HG02970 (cell line): Measurements from ENCODE around the gene CLNK.

Experiments used
- ATAC-seq: cut with Tn5 transposase; IDR thresholded peaks from one replicate; pipeline ENCODE4 v1.9.1; 2021; ENCODE audit warnings: mild to moderate bottlenecking, moderate library complexity, moderate number of reproducible peaks; ENCODE audit not compliant: unreplicated experiment, low FRiP score

The CLNK gene

GRCh38 chr4:10529291-10530136, 155.1 kb downstream of the CLNK start:
- no peak for ATAC-seq

GRCh38 chr4:10527438-10527837, 157.1 kb downstream of the CLNK start:
- ATAC-seq, result no peak

- no peak for ATAC-seq
Observed at GRCh38 chr4:10526429-10527222, 157.9 kb downstream of the CLNK start.

- no peak for ATAC-seq
Observed at GRCh38 chr4:10524196-10524833, 160.3 kb downstream of the CLNK start.

DNA sequence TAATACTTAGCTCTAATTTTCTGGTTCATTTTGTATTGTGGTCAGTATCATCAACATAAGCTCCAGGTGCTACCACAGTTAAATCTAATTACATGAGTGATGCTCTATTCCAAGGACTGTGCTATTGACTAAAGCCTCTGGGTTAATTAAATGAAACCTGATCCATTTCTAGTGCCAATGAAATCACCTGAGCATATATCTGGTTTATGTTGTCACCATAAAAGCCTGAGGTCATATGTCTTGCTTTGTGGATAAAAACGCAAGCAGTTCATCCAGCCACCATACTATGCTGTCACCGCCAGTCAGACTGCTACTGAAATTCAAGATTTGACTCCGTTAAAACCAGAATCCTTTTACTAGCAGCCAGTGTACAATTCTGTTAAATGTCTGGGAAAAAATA, 163.1 kb downstream of the CLNK start:
- ATAC-seq, result no peak

GRCh38 chr4:10509733-10510132, 174.8 kb downstream of the CLNK start:
- ATAC-seq, result no peak

DNA sequence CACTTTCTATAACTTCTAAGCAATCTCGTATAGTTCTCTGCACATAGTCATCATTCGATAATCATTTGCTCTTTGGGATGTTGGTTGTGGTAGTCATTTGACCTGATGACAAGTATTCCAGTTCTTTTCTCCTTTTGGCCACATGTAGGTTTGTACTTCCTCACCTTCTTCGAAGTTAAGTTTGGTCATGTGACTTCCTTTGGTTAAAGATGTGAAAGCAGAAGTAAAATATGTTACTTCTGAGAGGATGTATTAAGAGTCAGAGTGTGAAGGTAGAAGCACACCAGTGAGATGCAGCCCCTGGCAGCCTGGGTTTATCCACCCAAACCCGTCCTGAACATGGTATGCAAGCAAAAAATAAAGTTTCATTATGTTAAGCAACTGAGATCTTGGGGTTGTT, 178.5 kb downstream of the CLNK start:
- ATAC-seq, result no peak

- no peak for ATAC-seq
Observed at GRCh38 chr4:10504570-10505179, 179.9 kb downstream of the CLNK start.

DNA sequence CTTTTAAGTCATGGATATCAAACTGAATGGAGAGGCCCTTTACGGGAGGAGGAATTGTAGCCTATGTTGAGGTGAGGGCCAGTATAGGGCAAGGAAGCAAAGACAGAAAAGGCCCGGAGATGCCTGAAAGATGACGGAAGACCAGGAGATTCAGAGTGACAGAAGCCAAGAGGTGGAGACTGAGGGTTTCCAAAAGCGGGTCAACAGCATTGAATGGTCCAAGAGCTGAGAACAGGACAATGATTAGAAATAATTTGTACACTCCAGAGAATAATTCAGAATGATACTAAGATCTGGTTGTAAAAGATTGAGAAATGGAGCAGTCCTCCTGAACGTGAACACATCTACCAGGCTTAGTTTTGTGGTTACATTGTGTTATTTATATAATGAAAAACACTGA, 181.9 kb downstream of the CLNK start:
- no peak for ATAC-seq

DNA sequence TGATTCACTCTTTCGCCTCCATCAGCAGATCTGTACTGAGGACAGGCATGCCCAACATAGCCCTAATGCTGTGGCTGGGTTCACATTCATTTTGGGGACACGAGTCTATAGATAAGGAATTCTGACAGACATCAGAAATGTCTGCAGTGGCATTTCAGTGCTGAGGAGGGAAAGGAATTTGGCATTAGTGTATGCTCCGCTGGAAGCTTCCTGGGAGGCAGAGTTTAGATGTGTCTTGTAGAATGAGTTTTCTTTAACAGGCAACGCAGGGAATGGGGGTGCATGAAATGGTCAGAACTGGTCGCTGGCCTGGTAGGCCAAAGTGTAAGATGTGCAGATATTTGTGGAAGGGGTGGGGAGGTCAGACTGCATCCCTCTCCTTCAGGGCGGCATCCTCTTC, 183.8 kb downstream of the CLNK start:
- ATAC-seq, result no peak

- ATAC-seq, result no peak
Observed at GRCh38 chr4:10496200-10496599, 188.4 kb downstream of the CLNK start.

DNA sequence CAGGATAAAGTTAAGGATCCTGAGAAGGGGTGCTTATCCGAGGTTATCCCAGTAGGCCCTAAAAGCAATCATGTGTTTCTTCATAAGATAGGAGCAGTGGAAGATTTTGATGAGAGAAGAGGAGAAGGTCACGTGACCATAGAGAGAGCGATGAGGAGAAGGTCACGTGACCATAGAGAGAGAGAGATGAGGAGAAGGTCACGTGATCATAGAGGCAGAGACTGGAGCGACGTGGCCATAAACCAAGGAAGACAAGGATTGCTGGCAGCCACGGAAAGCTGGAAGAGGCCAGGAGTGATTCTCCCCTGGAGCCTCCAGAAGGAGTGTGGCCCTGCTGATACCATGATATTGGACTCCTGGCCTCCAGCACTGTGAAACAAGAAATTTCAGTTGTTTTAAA, 188.9 kb downstream of the CLNK start:
- no peak for ATAC-seq

- ATAC-seq, result no peak
Observed at GRCh38 chr4:10492464-10492863, 192.1 kb downstream of the CLNK start.

- ATAC-seq, result no peak
Observed at GRCh38 chr4:10491401-10491800, 193.2 kb downstream of the CLNK start.

DNA sequence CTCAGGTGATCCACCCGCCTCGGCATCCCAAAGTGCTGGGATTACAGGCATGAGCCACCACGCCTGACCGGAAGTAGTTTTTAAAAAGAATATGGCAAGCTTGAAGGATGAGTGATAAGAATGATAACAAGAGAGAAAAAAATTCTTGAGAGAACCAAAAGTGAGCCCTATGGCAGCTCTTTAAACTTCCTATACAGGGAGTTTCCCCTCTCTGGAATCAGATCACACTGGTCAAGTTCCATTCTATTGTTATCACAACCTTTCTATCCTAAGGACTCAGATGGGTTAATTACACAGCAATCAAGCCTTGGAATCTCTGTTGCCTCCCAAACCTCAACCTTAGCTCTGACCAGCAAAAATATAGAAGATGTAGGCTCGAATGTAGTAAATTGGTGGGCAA, 193.6 kb downstream of the CLNK start:
- ATAC-seq, result no peak

DNA sequence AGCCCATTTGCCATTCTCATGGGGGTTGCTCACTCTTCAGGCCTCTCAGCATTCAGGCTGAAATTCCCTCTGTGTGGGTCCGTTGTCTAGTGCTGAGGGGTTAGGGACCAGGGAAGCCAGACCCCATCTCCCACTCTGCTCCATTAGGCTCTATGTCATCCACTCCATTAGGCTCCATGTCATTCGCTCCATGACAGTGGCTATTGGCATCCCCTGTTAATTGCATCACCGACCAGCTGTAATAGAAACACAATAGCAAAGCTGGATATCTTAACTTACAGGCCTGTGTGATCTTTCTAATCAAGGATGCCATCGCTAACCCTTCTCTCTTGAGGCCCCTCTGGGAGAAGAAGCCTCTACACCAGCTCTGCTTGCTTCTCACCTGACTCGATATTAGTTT, 201.7 kb downstream of the CLNK start:
- ATAC-seq, result no peak

DNA sequence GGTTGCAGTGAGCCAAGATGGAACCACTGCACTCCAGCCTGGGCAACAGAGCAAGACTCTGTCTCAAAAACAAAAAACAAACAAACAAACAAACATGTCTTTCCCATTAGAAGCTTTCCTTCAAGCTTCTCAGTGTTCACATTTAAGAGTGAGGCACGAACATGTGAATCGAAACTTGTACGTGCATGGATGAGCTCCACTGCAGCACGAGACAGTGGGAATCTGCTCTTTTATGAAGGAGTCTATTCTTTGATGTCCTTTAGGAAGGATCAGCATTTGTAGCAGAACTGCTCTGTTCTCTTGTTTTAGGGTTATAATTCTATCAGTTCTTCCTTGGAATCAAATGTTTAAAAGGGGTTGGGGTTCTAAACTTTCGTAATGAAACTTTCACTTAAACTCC, 204.0 kb downstream of the CLNK start:
- ATAC-seq, result no peak

DNA sequence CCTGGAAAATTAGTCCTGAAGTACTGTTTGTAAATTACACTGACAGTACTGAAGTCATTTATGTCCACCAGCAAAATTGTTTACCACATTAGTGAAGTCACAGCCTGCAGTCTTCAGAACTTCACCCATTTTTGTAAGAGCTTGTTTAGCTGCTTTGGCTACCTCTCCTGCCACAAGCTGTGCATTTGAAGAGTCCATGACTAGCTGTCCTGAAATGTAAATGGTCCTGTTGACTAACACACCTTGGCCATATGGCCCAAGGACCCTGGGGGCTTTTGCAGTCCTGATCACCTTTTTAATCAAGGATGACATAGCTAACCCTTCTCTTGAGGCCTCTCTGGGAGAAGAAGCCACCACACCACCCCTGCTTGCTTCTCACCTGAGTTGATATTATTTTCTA, 205.9 kb downstream of the CLNK start:
- ATAC-seq, result no peak

DNA sequence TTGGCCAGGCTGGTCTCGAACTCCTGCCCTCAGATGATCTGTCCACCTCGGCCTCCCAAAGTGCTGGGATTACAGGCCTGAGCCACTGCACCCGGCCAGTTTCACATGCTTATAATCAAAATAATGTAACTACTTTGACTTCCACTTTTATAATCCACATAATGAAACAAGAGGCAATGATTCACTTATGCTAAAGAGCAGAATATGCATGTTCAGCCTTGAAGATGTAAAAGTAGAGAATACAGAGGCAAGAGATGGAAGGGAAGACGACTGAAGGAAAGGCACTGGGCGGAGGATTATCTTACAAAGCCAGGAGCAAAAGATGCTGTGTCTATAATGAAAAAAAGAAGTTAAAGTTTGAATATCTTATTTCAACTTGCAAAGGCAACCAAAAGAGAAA, 214.1 kb downstream of the CLNK start:
- ATAC-seq, result no peak

GRCh38 chr4:10466161-10466560, 218.4 kb downstream of the CLNK start:
- no peak for ATAC-seq

DNA sequence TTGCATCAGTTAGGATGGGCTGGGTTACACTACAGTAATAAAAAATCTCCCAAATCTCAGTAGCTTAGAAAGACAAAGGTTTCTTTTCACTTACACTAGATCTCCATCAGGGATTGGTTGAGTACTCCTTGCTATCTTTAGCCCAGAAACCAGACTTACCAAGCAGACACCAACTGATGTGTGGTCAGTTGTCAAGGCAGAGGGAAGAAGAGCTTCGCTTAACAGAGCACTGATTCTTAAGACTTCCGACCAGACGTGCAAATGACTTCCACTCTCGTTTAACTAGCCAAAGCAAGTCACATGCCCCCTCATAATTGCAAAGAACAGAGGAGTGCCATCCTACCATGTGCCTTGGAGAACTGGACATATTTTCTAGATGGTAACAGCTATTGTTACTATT, 221.7 kb downstream of the CLNK start:
- no peak for ATAC-seq
